ENCODE results near the gene MORF4L2. TPM values are rescaled to one million over a fixed set of nuclear protein-coding genes. Genes with fewer than 3 reads are reported as not detected.

MORF4L2 gene
- total and polyA plus RNA-seq, 9 of the 15 experiments (the other 6 are each of a cell fraction or from before 2014, with no cell fraction given): 324 to 781 (median 420) TPM

GRCh38 chrX:103629318-103630170 is 57.0 kb downstream of the MORF4L2 start (continued):
- TF ChIP-seq E2F6 (IDR thresholded peaks at IDR 0.05; ENCODE audit: borderline replicate concordance in 1 of 2, extremely low read depth in 1 of 2, insufficient read depth in 1 of 2, insufficient read length in 1 of 2, low read depth in 1 of 2, low read length in 1 of 2, poor library complexity in 1 of 2, severe bottlenecking in 1 of 2): peak; percentile 44 to 48
- 0 out of 2 replicates have a peak, but pooled peaks have one; percentile 9 for TF ChIP-seq EGR1 (conservative IDR thresholded peaks at IDR 0.05)
- no peak for TF ChIP-seq MLX (CRISPR knock-in tag; conservative IDR thresholded peaks at IDR 0.05)
- TF ChIP-seq ZFX (CRISPR knock-in tag; IDR thresholded peaks at IDR 0.05): peak; percentile 68
- peak; percentile 40 for TF ChIP-seq KDM5B (IDR thresholded peaks at IDR 0.05; ENCODE audit: insufficient replicate concordance, low read depth, low read length)
- TF ChIP-seq POLR2H (tag; IDR thresholded peaks at IDR 0.05; ENCODE audit: low read depth): no peak
- peak; percentile 58 to 83 (median 80) for TF ChIP-seq CTCF (IDR thresholded peaks at IDR 0.05 in 2 of 3, conservative IDR thresholded peaks at IDR 0.05 in 1 of 3; ENCODE audit: insufficient read depth in 2 of 3, low read depth in 1 of 3, low read length in 3 of 3)
- TF ChIP-seq PTRF (tag; IDR thresholded peaks at IDR 0.05): no peak
- peak; percentile 26 for TF ChIP-seq TBP (optimal IDR thresholded peaks at IDR 0.05; ENCODE audit: low read depth, low read length)
- peak; percentile 67; the same call in 1 of the 2 replicates for TF ChIP-seq PHF8 (IDR thresholded peaks at IDR 0.05; ENCODE audit: borderline replicate concordance, low read length)
- peak; percentile 49; the same call in 1 of the 2 replicates for TF ChIP-seq VEZF1 (CRISPR knock-in tag; IDR thresholded peaks at IDR 0.05)
- 0 out of 2 replicates have a peak, but pooled peaks have one; percentile 25 for TF ChIP-seq LCOR (CRISPR knock-in tag; IDR thresholded peaks at IDR 0.05)

Measured in K562 (cell line).